ENCODE measurements around the gene NDUFB3.
"Not testable (repeated sequence)": the region's sequence is repeated elsewhere in the genome, so short reads cannot be mapped to it uniquely, and the experiment has no call there.

DNA sequence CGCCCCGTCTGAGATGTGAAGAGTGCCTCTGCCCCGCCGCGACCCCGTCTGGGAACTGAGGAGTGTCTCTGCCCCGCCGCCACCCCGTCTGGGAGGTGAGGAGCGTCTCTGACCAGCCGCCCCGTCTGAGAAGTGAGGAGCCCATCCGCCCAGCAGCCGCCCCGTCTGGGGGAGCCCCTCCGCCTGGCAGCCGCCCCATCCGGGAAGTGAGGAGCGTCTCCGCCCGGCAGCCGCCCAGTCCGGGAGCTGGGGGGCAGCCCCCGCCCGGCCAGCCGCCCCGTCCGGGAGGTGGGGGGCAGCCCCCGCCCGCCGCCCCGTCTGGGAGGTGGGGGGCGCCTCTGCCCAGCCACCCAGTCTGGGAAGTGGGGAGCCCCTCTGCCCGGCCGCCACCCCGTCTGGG is 29.4 kb upstream of the NDUFB3 start:
- TF ChIP-seq CTCF (IDR thresholded peaks at IDR 0.05); POLR2AphosphoS5 (IDR thresholded peaks at IDR 0.05; ENCODE audit: insufficient read depth in 1 of 2, low read depth in 1 of 2); POLR2A (IDR thresholded peaks at IDR 0.05): not testable (repeated sequence)

Data from vagina (tissue), 2 donors.